SK-N-MC (cell line): ENCODE results near the gene SDR42E2.

Experiments
- EZH2 ChIP-seq: fragments of 200-600 bp; sonication (generic); IDR thresholded peaks from one replicate; pipeline ENCODE4 v1.6.1; 2017; ENCODE audit warnings: antibody characterized with exemption
- POLR2AphosphoS5 ChIP-seq: IDR thresholded peaks from 2 replicates; pipeline ENCODE4 v1.6.1; 2012; ENCODE audit warnings: mild to moderate bottlenecking, low read depth, low read length, borderline replicate concordance

DNA sequence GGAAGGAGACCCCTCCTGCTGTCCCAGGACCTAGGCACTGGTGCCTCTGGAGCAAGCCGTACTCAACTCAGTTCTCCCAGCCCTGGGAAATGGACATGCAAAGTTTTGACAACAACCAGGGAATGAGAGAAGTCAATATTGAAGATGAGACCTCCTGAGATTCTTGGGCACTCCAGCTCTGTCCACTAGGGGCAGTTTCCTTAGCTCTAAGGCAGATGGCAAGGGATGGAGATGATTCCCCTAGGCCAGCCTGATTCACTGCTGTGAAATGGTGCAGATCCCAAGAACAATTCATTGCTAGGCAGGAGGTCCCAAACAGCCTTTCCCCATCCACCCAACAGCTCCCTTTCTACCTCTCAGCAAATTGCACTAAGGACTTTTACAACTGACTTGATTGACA lies 20.5 kb upstream of the SDR42E2 start:
- no peak for TF ChIP-seq EZH2
- no peak for TF ChIP-seq POLR2AphosphoS5
